ENCODE measurements around the gene RPGRIP1L.
A peak's percentile ranks its signal among the peaks of the same experiment; 100 is the strongest.

The RPGRIP1L gene

GRCh38 chr16:53549970-53550690 is 153.5 kb downstream of the RPGRIP1L start:
- peak; percentile 25 to 33 for DNase-seq (ENCODE audit: low read depth in 2 of 2)
